ENCODE results near the gene MADCAM1.
A peak's percentile ranks its signal among the peaks of the same experiment; 100 is the strongest.

MADCAM1 gene

DNA sequence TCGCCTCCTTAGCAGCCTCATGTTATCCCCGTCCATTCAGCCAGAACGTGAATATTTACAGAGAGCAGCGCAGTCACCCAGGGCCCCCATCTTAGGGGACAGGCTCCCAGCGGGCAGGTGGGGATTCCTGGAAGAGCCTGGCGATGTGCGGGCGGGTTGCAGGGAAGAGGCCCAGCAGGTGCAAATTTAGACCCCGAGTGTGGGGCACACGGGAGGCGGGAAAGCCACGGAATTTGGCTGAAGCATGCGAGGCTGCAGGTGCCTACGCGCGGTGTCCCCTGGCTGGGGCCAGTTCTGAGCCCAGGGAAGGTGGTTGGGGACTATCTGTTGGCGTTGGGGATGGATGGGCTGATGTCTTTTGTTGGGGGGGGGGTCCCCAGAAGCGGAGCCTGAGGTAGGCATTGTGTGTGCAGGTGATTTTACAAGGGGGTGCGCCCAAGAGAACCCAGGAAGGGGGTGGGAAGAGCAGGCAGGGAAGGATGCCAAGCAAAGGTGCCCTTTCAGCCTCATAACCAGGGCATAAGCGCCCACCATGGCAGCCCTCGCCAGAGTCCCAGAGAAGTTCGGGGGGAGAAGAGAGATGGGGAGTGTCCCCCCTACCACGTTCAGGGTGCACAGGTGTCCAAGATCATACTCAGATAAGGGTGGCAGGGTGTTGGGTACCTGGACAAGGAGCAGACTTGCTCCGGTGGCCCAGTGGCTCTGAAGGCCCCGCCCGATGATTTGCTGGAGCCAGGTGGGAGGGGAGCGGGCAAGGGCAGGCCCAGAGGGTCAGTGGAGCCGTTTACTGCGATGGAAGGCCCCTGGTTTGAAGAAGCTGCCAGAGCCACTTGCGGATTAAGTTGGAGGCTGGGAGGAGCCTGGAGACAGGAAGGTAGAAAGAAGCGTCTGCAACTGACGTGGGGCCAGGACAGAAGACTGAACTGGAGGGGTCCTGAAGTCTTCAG, 12.2 kb downstream of the MADCAM1 start:
- DNase-seq (ENCODE audit: low spot score) = no peak

GRCh38 chr19:510606-511100, 14.4 kb downstream of the MADCAM1 start:
- peak; percentile 68 for DNase-seq (ENCODE audit: low spot score)

- DNase-seq (ENCODE audit: low spot score) = no peak
Measured at GRCh38 chr19:511101-511851, 15.0 kb downstream of the MADCAM1 start.

DNA sequence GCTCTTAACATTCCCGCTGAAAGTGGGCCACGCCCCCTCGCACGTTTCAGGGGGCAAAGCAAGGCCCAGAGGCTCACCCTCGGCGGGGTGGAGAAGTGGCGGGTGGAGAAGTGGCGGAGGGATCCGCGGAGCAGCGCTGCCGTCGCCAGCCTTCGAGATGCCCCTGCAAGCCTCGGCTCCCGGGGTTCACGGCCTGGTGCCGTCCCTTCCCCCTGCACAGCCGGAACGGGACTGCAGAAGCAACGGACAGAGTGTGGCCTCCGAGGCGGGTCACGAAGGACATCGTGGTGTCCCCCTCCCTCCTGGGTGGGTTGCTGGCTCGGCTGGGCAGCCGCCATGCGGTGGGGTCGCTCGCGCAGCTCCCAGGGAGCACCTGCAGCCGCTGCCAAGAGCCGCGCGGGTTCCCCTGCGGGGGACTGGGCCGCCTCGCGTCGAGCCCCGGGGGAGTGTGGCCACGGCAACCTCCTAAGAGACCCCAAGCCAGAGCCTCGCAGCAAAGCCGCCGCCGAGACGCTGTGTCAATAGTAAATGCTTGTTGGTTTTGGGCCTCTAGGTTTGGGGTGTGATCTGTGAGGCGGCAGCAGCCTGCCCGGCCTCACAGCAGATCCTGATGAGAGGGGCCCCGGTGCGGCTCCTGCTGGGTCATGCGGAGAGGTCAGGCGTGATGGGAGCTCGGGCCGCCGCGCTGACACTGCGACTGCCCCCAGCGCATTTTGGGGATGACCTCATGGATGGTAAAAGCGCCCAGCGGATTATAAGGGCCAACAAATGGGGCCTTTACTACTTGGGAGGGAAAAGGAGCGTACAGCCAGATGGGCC, 16.5 kb downstream of the MADCAM1 start:
- no peak for DNase-seq (ENCODE audit: low spot score)

DNA sequence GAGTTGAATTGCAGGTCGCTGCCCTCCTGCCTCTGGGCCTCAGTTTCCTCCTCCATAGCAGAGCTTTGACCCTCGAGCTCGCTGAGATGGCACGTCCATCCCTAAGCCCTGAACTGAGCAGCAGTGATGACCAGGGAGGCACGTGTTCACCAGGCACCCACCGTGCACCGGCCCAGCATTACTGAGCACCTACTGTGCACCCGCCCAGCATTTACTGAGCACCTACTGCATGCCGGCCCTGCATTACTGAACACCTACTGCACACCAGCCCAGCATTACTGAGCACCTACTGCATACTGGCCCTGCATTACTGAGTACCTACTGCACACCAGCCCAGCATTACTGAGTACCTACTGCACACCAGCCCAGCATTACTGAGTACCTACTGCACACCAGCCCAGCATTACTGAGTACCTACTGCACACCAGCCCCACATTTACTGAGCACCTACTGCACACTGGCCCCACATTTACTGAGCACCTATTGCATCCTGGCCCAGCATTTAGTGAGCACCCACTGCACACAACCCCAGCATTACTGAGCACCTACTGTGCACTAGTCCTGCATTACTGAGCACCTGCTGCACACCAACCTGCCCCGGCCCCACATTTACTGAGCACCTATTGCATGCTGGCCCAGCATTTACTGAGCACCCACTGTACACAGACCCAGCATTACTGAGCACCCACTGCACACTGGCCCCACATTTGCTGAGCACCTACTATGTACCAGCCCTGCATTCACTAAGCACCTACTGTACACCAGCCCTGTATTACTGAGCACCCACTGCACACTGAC, 17.3 kb downstream of the MADCAM1 start:
- DNase-seq (ENCODE audit: low spot score) = no peak

DNA sequence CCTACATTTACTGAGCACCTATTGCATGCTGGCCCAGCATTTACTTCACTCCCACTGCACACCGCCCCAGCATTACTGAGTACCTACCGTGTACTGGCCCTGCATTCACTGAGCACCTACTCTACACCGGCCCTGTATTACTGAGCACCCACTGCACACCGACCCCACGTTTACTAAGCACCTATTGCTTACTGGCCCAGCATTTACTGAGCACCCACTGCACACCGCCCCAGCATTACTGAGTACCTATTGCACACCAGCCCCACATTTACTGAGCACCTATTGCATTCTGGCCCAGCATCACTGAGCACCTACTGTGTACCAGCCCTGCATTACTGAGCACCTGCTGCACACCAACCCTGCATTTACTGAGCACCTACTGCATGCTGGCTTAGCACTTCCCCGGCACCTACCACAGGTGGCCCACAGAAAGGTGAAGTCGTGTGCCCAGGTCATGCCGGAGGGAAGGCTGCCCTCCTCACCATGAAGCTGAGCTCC, 17.9 kb downstream of the MADCAM1 start:
- DNase-seq (ENCODE audit: low spot score) = no peak

DNA sequence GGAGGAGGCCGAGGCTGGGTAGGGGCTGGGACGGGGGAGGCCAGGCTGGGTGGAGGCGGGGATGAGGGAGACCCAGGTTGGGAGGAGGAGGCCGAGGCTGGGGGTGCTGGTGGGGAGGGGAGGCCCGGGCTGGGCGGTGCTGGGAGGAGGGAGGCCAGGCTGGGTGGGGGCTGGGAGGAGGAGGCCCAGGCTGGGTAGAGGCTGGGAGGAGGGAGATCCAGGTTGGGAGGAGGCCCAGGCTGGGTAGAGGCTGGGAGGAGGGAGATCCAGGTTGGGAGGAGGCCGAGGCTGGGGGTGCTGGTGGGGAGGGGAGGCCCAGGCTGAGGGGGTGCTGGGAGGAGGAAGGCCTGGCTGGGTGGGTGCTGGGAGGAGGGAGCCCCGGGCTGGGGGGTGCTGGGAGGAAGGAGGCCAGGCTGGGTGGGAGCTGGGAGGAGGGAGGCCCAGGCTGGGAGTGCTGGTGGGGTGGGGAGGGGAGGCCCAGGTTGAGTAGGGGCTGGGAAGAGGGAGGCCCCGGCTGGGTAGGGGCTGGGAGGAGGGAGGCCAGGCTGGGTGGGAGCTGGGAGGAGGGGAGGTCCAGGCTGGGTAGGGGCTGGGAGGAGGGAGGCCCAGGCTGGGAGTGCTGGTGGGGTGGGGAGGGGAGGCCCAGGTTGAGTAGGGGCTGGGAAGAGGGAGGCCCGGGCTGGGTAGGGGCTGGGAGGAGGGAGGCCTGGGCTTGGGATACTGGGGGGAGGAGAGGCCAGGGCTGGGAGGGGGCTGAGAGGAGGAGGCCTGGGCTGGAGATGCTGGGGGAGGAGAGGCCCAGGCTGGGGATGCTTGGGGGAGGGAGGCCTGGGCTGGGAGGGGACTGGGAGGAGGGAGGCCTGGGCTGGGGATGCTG, 21.7 kb downstream of the MADCAM1 start:
- DNase-seq (ENCODE audit: low spot score) = no peak

GRCh38 chr19:518598-519231, 22.4 kb downstream of the MADCAM1 start:
- DNase-seq (ENCODE audit: low spot score) = no peak

DNA sequence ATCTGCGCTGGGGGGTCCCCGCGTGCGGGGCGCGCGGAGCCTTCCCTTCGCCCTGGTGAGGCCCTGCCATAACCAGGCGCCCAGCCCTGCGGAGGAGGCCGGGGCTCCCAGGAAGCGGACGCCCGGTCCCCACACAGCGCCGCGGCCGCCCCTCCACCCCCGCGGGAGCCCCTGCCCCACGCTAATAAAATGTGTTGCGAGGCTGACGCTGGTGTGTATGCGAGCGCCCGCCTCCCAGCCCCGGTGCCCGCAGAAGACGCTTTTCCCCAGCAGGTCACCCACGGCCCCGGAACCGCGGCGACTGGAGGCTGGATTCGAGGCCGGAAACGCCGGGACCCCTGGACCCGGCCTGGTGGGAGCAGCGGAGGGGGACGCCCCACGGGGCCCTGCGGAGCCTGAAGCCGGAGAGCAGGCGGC, 23.2 kb downstream of the MADCAM1 start:
- no peak for DNase-seq (ENCODE audit: low spot score)

DNA sequence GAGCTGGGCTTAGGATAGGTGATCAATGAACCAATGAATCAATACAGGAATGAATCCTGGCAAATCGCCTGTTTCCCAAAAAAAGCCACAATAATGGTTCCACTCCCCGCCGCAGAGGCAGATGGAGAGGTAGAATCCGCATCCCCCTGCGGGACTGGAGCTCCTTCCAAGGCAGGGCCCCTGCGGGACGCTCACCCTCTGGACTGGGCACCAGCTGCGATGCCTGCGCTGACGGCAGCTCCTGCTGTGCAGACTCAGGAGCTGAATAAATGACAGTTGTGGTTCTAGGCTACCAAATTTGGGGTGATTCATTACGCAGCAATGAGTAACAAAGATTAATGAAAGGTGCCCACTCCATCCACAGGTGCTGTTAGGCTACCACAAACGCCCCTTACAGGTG, 26.4 kb downstream of the MADCAM1 start:
- DNase-seq (ENCODE audit: low spot score) = no peak

- no peak for DNase-seq (ENCODE audit: low spot score)
Measured at GRCh38 chr19:524062-524674, 27.9 kb downstream of the MADCAM1 start.

GRCh38 chr19:525029-525428, 28.7 kb downstream of the MADCAM1 start:
- DNase-seq (ENCODE audit: low spot score) = no peak

DNA sequence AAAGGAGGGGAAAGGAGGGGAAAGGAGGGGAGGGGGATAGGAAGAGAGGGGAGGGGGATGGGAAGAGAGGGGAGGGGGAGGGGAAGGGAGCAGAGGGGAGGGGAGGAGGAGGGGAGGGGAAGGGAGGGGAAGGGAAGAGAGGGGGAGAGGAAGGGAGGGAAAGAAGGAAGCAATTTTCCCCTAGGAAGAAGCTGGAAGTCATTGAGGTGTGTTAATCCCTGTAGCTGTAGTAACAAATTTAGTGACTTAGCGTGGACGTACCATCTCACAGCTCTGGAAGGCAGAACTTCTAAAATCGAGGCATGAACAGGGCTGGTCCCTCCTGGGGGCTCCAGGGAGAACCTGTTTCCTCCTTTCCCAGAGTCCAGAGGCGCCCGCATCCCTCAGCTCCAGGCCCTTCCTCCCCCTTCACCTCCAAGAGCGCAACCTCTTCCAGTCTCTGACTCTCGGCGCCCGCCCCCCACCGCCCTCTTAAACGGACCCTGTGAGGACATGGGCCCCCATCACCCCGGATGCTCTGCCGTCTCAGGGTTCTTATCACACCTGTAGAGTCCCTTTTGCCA, 29.7 kb downstream of the MADCAM1 start:
- no peak for DNase-seq (ENCODE audit: low spot score)

GRCh38 chr19:530134-531008, 34.1 kb downstream of the MADCAM1 start:
- no peak for DNase-seq (ENCODE audit: low spot score)

- peak; percentile 89 for DNase-seq (ENCODE audit: low spot score)
Measured at GRCh38 chr19:531009-531752, 34.9 kb downstream of the MADCAM1 start.

GRCh38 chr19:531753-532560, 35.7 kb downstream of the MADCAM1 start, which contains the start of gene CDC34:
Gene CDC34 (plus strand): TSS chr19:531760. CDS start chr19:531932, 172 bp downstream.
- no peak for DNase-seq (ENCODE audit: low spot score)
